ENCODE data around the gene IFT52.

IFT52 gene

GRCh38 chr20:43569282-43569681, 21.5 kb upstream of the IFT52 start:
- Histone ChIP-seq H3K36me3 (ENCODE audit: control insufficient read depth, low read depth, low read length) (no peaks in the 10 kb centered on the region), H3K4me3 (ENCODE audit: low read length) (no peak overlapping the region), H3K27ac (ENCODE audit: low read length) (no peak overlapping the region), H3K4me1 (ENCODE audit: control insufficient read depth, low read depth, low read length) (no peaks in the 10 kb centered on the region), H3K9me3 (ENCODE audit: control insufficient read depth, low read depth, low read length) (no peaks in the 10 kb centered on the region), H3K27me3 (ENCODE audit: control insufficient read depth, insufficient read depth, low read length) (no peaks in the 10 kb centered on the region), H3K9ac (ENCODE audit: low read length) (no peak overlapping the region)

- Histone ChIP-seq H3K27ac (ENCODE audit: low read length) (no peak overlapping the region), H3K9ac (ENCODE audit: low read length) (no peak overlapping the region), H3K36me3 (ENCODE audit: control insufficient read depth, low read depth, low read length) (no peaks in the 10 kb centered on the region), H3K27me3 (ENCODE audit: control insufficient read depth, insufficient read depth, low read length) (no peaks in the 10 kb centered on the region), H3K4me1 (ENCODE audit: control insufficient read depth, low read depth, low read length) (no peaks in the 10 kb centered on the region), H3K4me3 (ENCODE audit: low read length) (no peak overlapping the region), H3K9me3 (ENCODE audit: control insufficient read depth, low read depth, low read length) (no peaks in the 10 kb centered on the region)
Measured at GRCh38 chr20:43570496-43570895, 20.2 kb upstream of the IFT52 start.

- Histone ChIP-seq H3K9me3 (ENCODE audit: control insufficient read depth, low read depth, low read length) (no peaks in the 10 kb centered on the region), H3K27me3 (ENCODE audit: control insufficient read depth, insufficient read depth, low read length) (no peaks in the 10 kb centered on the region), H3K27ac (ENCODE audit: low read length) (no peak overlapping the region), H3K4me3 (ENCODE audit: low read length) (no peak overlapping the region), H3K36me3 (ENCODE audit: control insufficient read depth, low read depth, low read length) (no peaks in the 10 kb centered on the region), H3K4me1 (ENCODE audit: control insufficient read depth, low read depth, low read length) (no peaks in the 10 kb centered on the region), H3K9ac (ENCODE audit: low read length) (no peak overlapping the region)
Measured at GRCh38 chr20:43571310-43571709, 19.4 kb upstream of the IFT52 start.

- no peaks in the 10 kb centered on the region for H3K27me3 ChIP-seq (ENCODE audit: control insufficient read depth, insufficient read depth, low read length)
- no peaks in the 10 kb centered on the region for H3K36me3 ChIP-seq (ENCODE audit: control insufficient read depth, low read depth, low read length)
- no peaks in the 10 kb centered on the region for H3K9me3 ChIP-seq (ENCODE audit: control insufficient read depth, low read depth, low read length)
- no peaks in the 10 kb centered on the region for H3K4me1 ChIP-seq (ENCODE audit: control insufficient read depth, low read depth, low read length)
- H3K27ac ChIP-seq (ENCODE audit: low read length): no peak overlapping the region
- H3K4me3 ChIP-seq (ENCODE audit: low read length): no peak overlapping the region
- no peak overlapping the region for H3K9ac ChIP-seq (ENCODE audit: low read length)
Measured at GRCh38 chr20:43571771-43572170, 19.0 kb upstream of the IFT52 start.

- H3K4me1 ChIP-seq (ENCODE audit: control insufficient read depth, low read depth, low read length): no peaks in the 10 kb centered on the region
- H3K27ac ChIP-seq (ENCODE audit: low read length): no peak overlapping the region
- no peaks in the 10 kb centered on the region for H3K27me3 ChIP-seq (ENCODE audit: control insufficient read depth, insufficient read depth, low read length)
- no peak overlapping the region for H3K4me3 ChIP-seq (ENCODE audit: low read length)
- H3K9ac ChIP-seq (ENCODE audit: low read length): no peak overlapping the region
- H3K9me3 ChIP-seq (ENCODE audit: control insufficient read depth, low read depth, low read length): no peaks in the 10 kb centered on the region
- H3K36me3 ChIP-seq (ENCODE audit: control insufficient read depth, low read depth, low read length): no peaks in the 10 kb centered on the region
Measured at GRCh38 chr20:43572891-43573290, 17.8 kb upstream of the IFT52 start.

- Histone ChIP-seq H3K4me1 (ENCODE audit: control insufficient read depth, low read depth, low read length) (no peaks in the 10 kb centered on the region), H3K27me3 (ENCODE audit: control insufficient read depth, insufficient read depth, low read length) (no peaks in the 10 kb centered on the region), H3K9ac (ENCODE audit: low read length) (no peak overlapping the region), H3K27ac (ENCODE audit: low read length) (no peak overlapping the region), H3K9me3 (ENCODE audit: control insufficient read depth, low read depth, low read length) (no peaks in the 10 kb centered on the region), H3K4me3 (ENCODE audit: low read length) (no peak overlapping the region), H3K36me3 (ENCODE audit: control insufficient read depth, low read depth, low read length) (no peaks in the 10 kb centered on the region)
Measured at GRCh38 chr20:43576108-43576507, 14.6 kb upstream of the IFT52 start.

GRCh38 chr20:43579861-43580793, 10.6 kb upstream of the IFT52 start:
- no peak overlapping the region for H3K9ac ChIP-seq (ENCODE audit: low read length)
- no peak overlapping the region for H3K27ac ChIP-seq (ENCODE audit: low read length)
- peaks cover 9% of the 10 kb centered on the region for H3K4me1 ChIP-seq (ENCODE audit: control insufficient read depth, low read depth, low read length)
- no peaks in the 10 kb centered on the region for H3K9me3 ChIP-seq (ENCODE audit: control insufficient read depth, low read depth, low read length)
- H3K36me3 ChIP-seq (ENCODE audit: control insufficient read depth, low read depth, low read length): no peaks in the 10 kb centered on the region
- H3K4me3 ChIP-seq (ENCODE audit: low read length): no peak overlapping the region
- no peaks in the 10 kb centered on the region for H3K27me3 ChIP-seq (ENCODE audit: control insufficient read depth, insufficient read depth, low read length)

- H3K27ac ChIP-seq (ENCODE audit: low read length): no peak overlapping the region
Measured at GRCh38 chr20:43583133-43583864, 7.4 kb upstream of the IFT52 start.

GRCh38 chr20:43583982-43584432, 6.7 kb upstream of the IFT52 start:
- no peaks in the 10 kb centered on the region for H3K27me3 ChIP-seq (ENCODE audit: control insufficient read depth, insufficient read depth, low read length)
- H3K27ac ChIP-seq (ENCODE audit: low read length): no peak overlapping the region
- peaks cover 9% of the 10 kb centered on the region for H3K4me1 ChIP-seq (ENCODE audit: control insufficient read depth, low read depth, low read length)
- no peak overlapping the region for H3K4me3 ChIP-seq (ENCODE audit: low read length)
- H3K9me3 ChIP-seq (ENCODE audit: control insufficient read depth, low read depth, low read length): no peaks in the 10 kb centered on the region
- no peak overlapping the region for H3K9ac ChIP-seq (ENCODE audit: low read length)
- H3K36me3 ChIP-seq (ENCODE audit: control insufficient read depth, low read depth, low read length): no peaks in the 10 kb centered on the region

More at GRCh38 chr20:43583133-43583864, 7.4 kb upstream of the IFT52 start:
- peaks cover 9% of the 10 kb centered on the region for H3K4me1 ChIP-seq (ENCODE audit: control insufficient read depth, low read depth, low read length)
- no peaks in the 10 kb centered on the region for H3K36me3 ChIP-seq (ENCODE audit: control insufficient read depth, low read depth, low read length)
- H3K9ac ChIP-seq (ENCODE audit: low read length): no peak overlapping the region
- H3K9me3 ChIP-seq (ENCODE audit: control insufficient read depth, low read depth, low read length): no peaks in the 10 kb centered on the region
- no peaks in the 10 kb centered on the region for H3K27me3 ChIP-seq (ENCODE audit: control insufficient read depth, insufficient read depth, low read length)
- H3K4me3 ChIP-seq (ENCODE audit: low read length): no peak overlapping the region

- H3K4me3 ChIP-seq (ENCODE audit: low read length): no peak overlapping the region
- no peak overlapping the region for H3K9ac ChIP-seq (ENCODE audit: low read length)
- H3K36me3 ChIP-seq (ENCODE audit: control insufficient read depth, low read depth, low read length): no peaks in the 10 kb centered on the region
- no peaks in the 10 kb centered on the region for H3K27me3 ChIP-seq (ENCODE audit: control insufficient read depth, insufficient read depth, low read length)
- peaks cover 9% of the 10 kb centered on the region for H3K4me1 ChIP-seq (ENCODE audit: control insufficient read depth, low read depth, low read length)
- no peaks in the 10 kb centered on the region for H3K9me3 ChIP-seq (ENCODE audit: control insufficient read depth, low read depth, low read length)
- no peak overlapping the region for H3K27ac ChIP-seq (ENCODE audit: low read length)
Measured at GRCh38 chr20:43584448-43585136, 6.1 kb upstream of the IFT52 start.

GRCh38 chr20:43586641-43587040, 4.1 kb upstream of the IFT52 start:
- Histone ChIP-seq H3K36me3 (ENCODE audit: control insufficient read depth, low read depth, low read length) (no peaks in the 10 kb centered on the region), H3K9ac (ENCODE audit: low read length) (no peak overlapping the region), H3K4me3 (ENCODE audit: low read length) (no peak overlapping the region), H3K27ac (ENCODE audit: low read length) (no peak overlapping the region), H3K27me3 (ENCODE audit: control insufficient read depth, insufficient read depth, low read length) (no peaks in the 10 kb centered on the region), H3K4me1 (ENCODE audit: control insufficient read depth, low read depth, low read length) (peaks cover 16% of the 10 kb centered on the region), H3K9me3 (ENCODE audit: control insufficient read depth, low read depth, low read length) (no peaks in the 10 kb centered on the region)

All from iPS-18a (cell line).